ENCODE data around the gene SLC35F1. TPM values are rescaled to one million over a fixed set of nuclear protein-coding genes. Genes with fewer than 3 reads are reported as not detected.

Gene SLC35F1
- total RNA-seq, 2 donors from 2014 or later: 1.5 to 2.1 TPM

DNA sequence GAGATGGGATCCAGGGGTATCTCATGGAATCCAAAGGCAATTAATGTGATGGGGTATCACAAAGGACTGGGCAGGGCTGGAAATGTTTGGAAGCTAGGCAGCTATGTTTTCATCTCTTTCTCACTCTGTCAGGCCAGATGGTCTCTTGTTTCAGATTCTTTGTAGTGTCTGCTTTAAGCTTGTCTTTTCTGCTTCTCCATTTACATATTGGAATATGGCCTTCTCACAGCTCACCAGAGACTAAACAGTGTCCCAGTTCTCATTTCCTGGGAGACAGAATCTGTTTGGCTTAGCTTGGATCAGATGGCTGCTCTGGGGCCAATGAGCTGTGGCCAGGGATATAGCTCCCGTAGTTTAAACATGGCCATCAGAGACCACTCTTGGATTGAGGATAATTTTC, 78.9 kb downstream of the SLC35F1 start:
- H3K4me1 ChIP-seq (replicated peaks): no peaks in the 10 kb centered on the region
- no peaks in the 10 kb centered on the region for H3K36me3 ChIP-seq
- H3K27ac ChIP-seq: no peak overlapping the region
- H3K27me3 ChIP-seq (replicated peaks; ENCODE audit: insufficient read depth): no peaks in the 10 kb centered on the region
- intact Hi-C loops (cut with DNase I): no loop called here
- no peak overlapping the region for H3K4me3 ChIP-seq
- WGBS: 90% methylated on average over 1 of the region's 1 CpG
- no peaks in the 10 kb centered on the region for H3K9me3 ChIP-seq
- DNase-seq (ENCODE audit: low spot score): no peak
- TF ChIP-seq POLR2AphosphoS5 (IDR thresholded peaks at IDR 0.05) (no peak), POLR2A (IDR thresholded peaks at IDR 0.05) (no peak)
- TF ChIP-seq, protein P1, sequence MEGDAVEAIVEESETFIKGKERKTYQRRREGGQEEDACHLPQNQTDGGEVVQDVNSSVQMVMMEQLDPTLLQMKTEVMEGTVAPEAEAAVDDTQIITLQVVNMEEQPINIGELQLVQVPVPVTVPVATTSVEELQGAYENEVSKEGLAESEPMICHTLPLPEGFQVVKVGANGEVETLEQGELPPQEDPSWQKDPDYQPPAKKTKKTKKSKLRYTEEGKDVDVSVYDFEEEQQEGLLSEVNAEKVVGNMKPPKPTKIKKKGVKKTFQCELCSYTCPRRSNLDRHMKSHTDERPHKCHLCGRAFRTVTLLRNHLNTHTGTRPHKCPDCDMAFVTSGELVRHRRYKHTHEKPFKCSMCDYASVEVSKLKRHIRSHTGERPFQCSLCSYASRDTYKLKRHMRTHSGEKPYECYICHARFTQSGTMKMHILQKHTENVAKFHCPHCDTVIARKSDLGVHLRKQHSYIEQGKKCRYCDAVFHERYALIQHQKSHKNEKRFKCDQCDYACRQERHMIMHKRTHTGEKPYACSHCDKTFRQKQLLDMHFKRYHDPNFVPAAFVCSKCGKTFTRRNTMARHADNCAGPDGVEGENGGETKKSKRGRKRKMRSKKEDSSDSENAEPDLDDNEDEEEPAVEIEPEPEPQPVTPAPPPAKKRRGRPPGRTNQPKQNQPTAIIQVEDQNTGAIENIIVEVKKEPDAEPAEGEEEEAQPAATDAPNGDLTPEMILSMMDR (IDR thresholded peaks at IDR 0.05): no peak

DNA sequence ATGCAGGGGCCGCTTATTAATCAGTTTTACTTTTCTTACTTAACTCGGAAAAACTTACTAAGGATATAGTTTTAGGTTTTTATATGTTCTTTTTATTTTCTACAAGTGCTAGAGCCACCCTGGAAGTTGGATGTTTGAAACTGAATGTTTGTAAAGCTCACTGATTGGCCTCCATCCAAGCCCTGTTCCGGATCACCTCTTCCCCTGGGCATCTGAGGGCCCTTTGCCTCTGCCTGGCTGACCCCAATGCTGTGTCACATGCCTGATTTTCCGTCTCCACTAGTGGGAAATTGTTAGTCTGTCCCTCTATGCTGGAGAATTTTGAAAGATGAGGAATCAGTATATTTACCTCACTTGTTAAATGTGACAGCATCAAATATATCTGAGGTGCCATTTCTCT, 79.3 kb downstream of the SLC35F1 start:
- Histone ChIP-seq H3K27ac (no peak overlapping the region), H3K36me3 (no peaks in the 10 kb centered on the region), H3K9me3 (no peaks in the 10 kb centered on the region), H3K4me3 (no peak overlapping the region), H3K4me1 (replicated peaks) (no peaks in the 10 kb centered on the region), H3K27me3 (replicated peaks; ENCODE audit: insufficient read depth) (no peaks in the 10 kb centered on the region)
- WGBS: 65% methylated on average over 4 of the region's 4 CpGs
- DNase-seq (ENCODE audit: low spot score): no peak
- intact Hi-C loops (cut with DNase I): no loop called here
- TF ChIP-seq POLR2AphosphoS5 (IDR thresholded peaks at IDR 0.05): no peak
- TF ChIP-seq POLR2A (IDR thresholded peaks at IDR 0.05): no peak
- TF ChIP-seq, protein P1 (IDR thresholded peaks at IDR 0.05): no peak

DNA sequence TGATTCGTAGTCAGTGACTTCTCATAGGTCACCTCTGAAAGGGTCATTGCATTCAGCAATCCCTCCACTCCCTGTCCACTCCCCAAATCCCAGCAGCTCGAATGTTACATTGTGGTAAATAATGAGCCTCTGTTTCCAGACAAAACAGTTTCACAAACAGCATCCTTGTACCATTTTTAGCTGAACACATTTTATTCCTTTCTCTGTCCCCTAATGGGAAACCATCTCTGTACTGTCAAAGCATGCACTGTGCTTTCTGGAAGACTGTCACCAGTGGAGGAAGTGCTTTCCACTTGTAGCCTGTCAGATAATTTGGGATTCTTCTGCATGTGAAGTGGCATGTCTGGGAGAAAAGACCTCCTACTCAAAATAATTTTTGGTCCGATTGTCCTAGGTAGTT, 82.0 kb downstream of the SLC35F1 start:
- TF ChIP-seq, protein P1 (IDR thresholded peaks at IDR 0.05): no peak
- no peak for TF ChIP-seq POLR2A (IDR thresholded peaks at IDR 0.05)
- no peak for TF ChIP-seq POLR2AphosphoS5 (IDR thresholded peaks at IDR 0.05)
- Histone ChIP-seq H3K27ac (no peak overlapping the region), H3K4me3 (no peak overlapping the region), H3K9me3 (no peaks in the 10 kb centered on the region), H3K4me1 (replicated peaks) (no peaks in the 10 kb centered on the region), H3K36me3 (no peaks in the 10 kb centered on the region), H3K27me3 (replicated peaks; ENCODE audit: insufficient read depth) (no peaks in the 10 kb centered on the region)
- WGBS: 83% methylated on average over 3 of the region's 3 CpGs
- intact Hi-C loops (cut with DNase I): no loop called here
- no peak for DNase-seq (ENCODE audit: low spot score)

DNA sequence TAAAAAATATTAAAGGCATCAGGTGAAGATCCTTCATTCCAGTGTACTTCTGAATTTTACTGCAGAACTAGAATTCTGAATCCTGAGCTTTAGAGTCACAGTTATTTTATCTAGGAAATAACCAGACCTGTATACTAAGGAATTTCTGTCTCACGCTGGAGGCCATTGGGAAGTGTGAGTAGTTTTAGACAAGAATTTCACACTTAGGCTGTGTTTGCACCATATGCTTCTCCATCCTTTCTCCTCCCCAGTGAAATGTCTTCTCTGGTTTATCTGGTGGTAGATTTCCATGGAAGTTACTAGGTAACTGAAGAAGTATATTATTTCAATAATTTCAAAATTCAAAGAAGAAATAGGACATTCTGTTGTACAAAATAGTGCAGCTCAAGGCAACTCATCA, 83.1 kb downstream of the SLC35F1 start:
- Histone ChIP-seq H3K27ac (no peak overlapping the region), H3K4me3 (no peak overlapping the region), H3K36me3 (no peaks in the 10 kb centered on the region), H3K9me3 (no peaks in the 10 kb centered on the region), H3K4me1 (replicated peaks) (no peaks in the 10 kb centered on the region), H3K27me3 (replicated peaks; ENCODE audit: insufficient read depth) (no peaks in the 10 kb centered on the region)
- TF ChIP-seq POLR2A (IDR thresholded peaks at IDR 0.05) (no peak), POLR2AphosphoS5 (IDR thresholded peaks at IDR 0.05) (no peak)
- TF ChIP-seq, protein P1 (IDR thresholded peaks at IDR 0.05): no peak
- intact Hi-C loops (cut with DNase I): no loop called here
- WGBS: 74% methylated on average over 1 of the region's 1 CpG
- no peak for DNase-seq (ENCODE audit: low spot score)

DNA sequence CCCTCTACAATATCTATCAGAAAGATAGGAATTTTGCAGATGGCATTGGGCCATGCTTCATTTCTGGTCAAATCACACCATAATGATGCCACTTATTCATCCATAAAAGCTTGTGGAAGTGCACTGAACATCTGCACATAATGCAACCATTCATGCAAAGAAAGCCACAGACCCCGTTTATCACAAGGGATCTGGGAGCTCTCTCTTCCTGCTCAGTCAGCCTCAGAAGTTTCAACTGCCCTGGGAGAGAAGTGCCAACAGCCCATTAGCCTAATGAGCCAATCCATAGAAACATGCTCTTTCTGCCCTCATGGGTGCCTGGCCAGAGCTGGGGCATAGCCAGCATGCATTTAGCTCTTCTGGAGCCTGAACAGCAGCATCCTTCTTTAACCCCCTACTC, 85.8 kb downstream of the SLC35F1 start:
- Histone ChIP-seq H3K9me3 (no peaks in the 10 kb centered on the region), H3K4me1 (replicated peaks) (no peaks in the 10 kb centered on the region), H3K27me3 (replicated peaks; ENCODE audit: insufficient read depth) (no peaks in the 10 kb centered on the region), H3K36me3 (no peaks in the 10 kb centered on the region), H3K27ac (no peak overlapping the region), H3K4me3 (no peak overlapping the region)
- intact Hi-C loops (cut with DNase I): no loop called here
- DNase-seq (ENCODE audit: low spot score): no peak
- TF ChIP-seq POLR2A (IDR thresholded peaks at IDR 0.05): no peak
- TF ChIP-seq, protein P1 (IDR thresholded peaks at IDR 0.05): no peak
- TF ChIP-seq POLR2AphosphoS5 (IDR thresholded peaks at IDR 0.05): no peak
- 55% methylated on average over 1 of the region's 1 CpG for WGBS

All from prostate gland (tissue), 2 donors.